CD14-positive monocyte (primary cell): ENCODE data around the gene HMX3. TPM values are rescaled to one million over a fixed set of nuclear protein-coding genes. Genes with fewer than 3 reads are reported as not detected.

Experiments used
- DNase-seq, 3 donors: peaks; one replicate each; pipeline ENCODE4 v3.0.0-alpha.2; 2011 to 2022
- H2AFZ ChIP-seq: 2 replicates; pipeline ENCODE4 v1.6.0; 2012; ENCODE audit warnings: mild to moderate bottlenecking, low read depth, low read length, inconsistent platforms; ENCODE audit not compliant: insufficient read depth, poor library complexity, severe bottlenecking
- H3K27ac ChIP-seq, 2 donors: 1 replicate in 1 of 2; 2 replicates in 1 of 2; pipeline ENCODE4 v1.5.1; 2012 to 2013; ENCODE audit warnings: low read length in 2 of 2, control low read depth in 1 of 2, inconsistent platforms in 1 of 2, low read depth in 1 of 2, mild to moderate bottlenecking in 1 of 2
- H3K27me3 ChIP-seq, 2 donors: one replicate each; pipeline versions ENCODE4 v1.6.0 to v1.6.1; 2011 to 2013; ENCODE audit warnings: low read length in 2 of 2; ENCODE audit not compliant: control insufficient read depth in 2 of 2, insufficient read depth in 2 of 2
- H3K36me3 ChIP-seq, 2 donors: replicated peaks in 1 of 2; 1 replicate in 1 of 2; 2 replicates in 1 of 2; pipeline versions ENCODE4 v1.5.1 to v1.6.1; 2012 to 2013; ENCODE audit warnings: low read length in 2 of 2, control low read depth in 1 of 2, inconsistent platforms in 1 of 2, mild to moderate bottlenecking in 1 of 2; ENCODE audit not compliant: insufficient read depth in 2 of 2, control insufficient read depth in 1 of 2
- H3K4me1 ChIP-seq, 2 donors: 1 replicate in 1 of 2; 2 replicates in 1 of 2; pipeline versions ENCODE4 v1.5.1 to v1.6.1; 2012 to 2013; ENCODE audit warnings: low read length in 2 of 2, control low read depth in 1 of 2, inconsistent platforms in 1 of 2, mild to moderate bottlenecking in 1 of 2, moderate library complexity in 1 of 2; ENCODE audit not compliant: insufficient read depth in 2 of 2, control insufficient read depth in 1 of 2
- H3K4me2 ChIP-seq: replicated peaks from 2 replicates; pipeline ENCODE3; 2012; ENCODE audit warnings: low read length, moderate library complexity, mild to moderate bottlenecking; ENCODE audit not compliant: poor library complexity, severe bottlenecking; ENCODE audit errors: extremely low read depth
- H3K4me3 ChIP-seq, 3 experiments: fragments of 200-600 bp in 1 of 3; sonication (generic) in 1 of 3; replicated peaks in 1 of 3; 1 replicate in 2 of 3; 2 replicates in 1 of 3; pipeline ENCODE4 v1.5.1; 2011 to 2013; ENCODE audit warnings: low read length in 3 of 3, mild to moderate bottlenecking in 3 of 3, control low read depth in 2 of 3, low read depth in 2 of 3, inconsistent platforms in 1 of 3, moderate library complexity in 1 of 3
- H3K79me2 ChIP-seq: 2 replicates; pipeline ENCODE4 v1.6.0; 2012; ENCODE audit warnings: mild to moderate bottlenecking, control low read depth, inconsistent platforms, low read length, moderate library complexity; ENCODE audit not compliant: insufficient read depth
- H3K9ac ChIP-seq: 2 replicates; pipeline ENCODE4 v1.6.0; 2017; ENCODE audit warnings: low read length, mild to moderate bottlenecking; ENCODE audit not compliant: insufficient read depth, poor library complexity, severe bottlenecking
- H3K9me3 ChIP-seq, 2 donors: replicated peaks in 1 of 2; 1 replicate in 1 of 2; 2 replicates in 1 of 2; pipeline versions ENCODE4 v1.5.1 to v1.6.1; 2012 to 2013; ENCODE audit warnings: low read length in 2 of 2, control low read depth in 1 of 2; ENCODE audit not compliant: control insufficient read depth in 1 of 2, insufficient read depth in 1 of 2
- H4K20me1 ChIP-seq: 2 replicates; pipeline ENCODE4 v1.6.0; 2012; ENCODE audit warnings: mild to moderate bottlenecking, low read length, control low read depth, moderate library complexity; ENCODE audit not compliant: insufficient read depth
- H3K27ac Mint-ChIP-seq, 7 donors: one replicate each; pipeline ENCODE4 v1.8.0; 2020; ENCODE audit warnings: mild to moderate bottlenecking in 7 of 7, mixed read lengths in 7 of 7, moderate library complexity in 6 of 7, inconsistent platforms in 2 of 7
- H3K27me3 Mint-ChIP-seq, 3 donors: one replicate each; pipeline ENCODE4 v1.8.0; 2021 to 2022; ENCODE audit warnings: low read depth in 3 of 3, mild to moderate bottlenecking in 3 of 3, mixed read lengths in 3 of 3, moderate library complexity in 3 of 3, inconsistent platforms in 1 of 3
- H3K36me3 Mint-ChIP-seq, 2 donors: one replicate each; pipeline ENCODE4 v1.8.0; 2020; ENCODE audit warnings: mixed read lengths in 2 of 2, inconsistent platforms in 1 of 2, mild to moderate bottlenecking in 1 of 2
- H3K4me1 Mint-ChIP-seq: one replicate; pipeline ENCODE4 v1.8.0; 2020; ENCODE audit warnings: mild to moderate bottlenecking, mixed read lengths
- H3K4me3 Mint-ChIP-seq, 2 donors: one replicate each; pipeline ENCODE4 v1.8.0; 2020; ENCODE audit warnings: mild to moderate bottlenecking in 2 of 2, mixed read lengths in 2 of 2, moderate library complexity in 1 of 2
- H3K9me3 Mint-ChIP-seq, 7 donors: one replicate each; pipeline ENCODE4 v1.8.0; 2020 to 2022; ENCODE audit warnings: mixed read lengths in 7 of 7, mild to moderate bottlenecking in 6 of 7, moderate library complexity in 6 of 7, inconsistent platforms in 2 of 7
- CTCF ChIP-seq: fragments of 200-600 bp; IDR thresholded peaks from one replicate; pipeline ENCODE4 v1.8.0; 2022; ENCODE audit warnings: antibody characterized with exemption, mild to moderate bottlenecking
- WGBS: methylation state at CpG from one replicate; pipeline ENCODE4 v1.1.5; 2013; ENCODE audit warnings: missing lambda C conversion rate; ENCODE audit not compliant: insufficient coverage; 5-methylcytosine and 5-hydroxymethylcytosine counted together
- intact Hi-C, 2 donors: fragments of 100-400 bp; cut with micrococcal nuclease; formaldehyde crosslinking; loops; one replicate each; pipeline versions ENCODE4 v1.15.0 to v1.15.1; 2023
- polyA plus RNA-seq, 3 donors: library from polyadenylated mRNA; depleted of rRNA in 1 of 3; unstranded in 2 of 3; stranded (reverse) in 1 of 3; fragments of 300-500 nt in 2 of 3; fragments of >200 nt in 1 of 3; fragmentation: Illumina TruSeq in 2 of 3; gene quantifications; 1 replicate in 2 of 3; 2 replicates in 1 of 3; pipeline ENCODE4 v1.2.3, GENCODE V29; 2012 to 2021

The HMX3 gene
- polyA plus RNA-seq, 3 donors, result not detected

- H3K36me3 ChIP-seq, result no peaks in the 10 kb centered on the region
- no peak overlapping the region for H3K4me3 ChIP-seq
- H3K9ac ChIP-seq, result no peak overlapping the region
- no peak overlapping the region for H3K4me2 ChIP-seq
- H3K9me3 ChIP-seq, result no peaks in the 10 kb centered on the region
- Mint-ChIP-seq H3K9me3 (peaks cover 0 to 10% (median 5%) of the 10 kb centered on the region in 7 donors), H3K36me3 (no peaks in the 10 kb centered on the region), H3K27me3 (peaks cover 0 to 2% (median 1%) of the 10 kb centered on the region in 3 donors), H3K4me1 (no peaks in the 10 kb centered on the region), H3K27ac (no peak overlapping the region), H3K4me3 (no peak overlapping the region)
- no peak overlapping the region for H3K27ac ChIP-seq
- no peaks in the 10 kb centered on the region for H3K4me1 ChIP-seq
- TF ChIP-seq CTCF, result no peak
- no peaks in the 10 kb centered on the region for H3K79me2 ChIP-seq
- no peaks in the 10 kb centered on the region for H4K20me1 ChIP-seq
- intact Hi-C loops, result no loop called here
- no CpG with 5 or more reads among the region's 4 CpGs for WGBS
- no peak overlapping the region for H2AFZ ChIP-seq
- no peak for DNase-seq
- H3K27me3 ChIP-seq, result no peaks in the 10 kb centered on the region
Observed at GRCh38 chr10:123087348-123087747, 48.4 kb upstream of the HMX3 start.

- Mint-ChIP-seq H3K36me3 (no peaks in the 10 kb centered on the region), H3K4me3 (no peak overlapping the region), H3K27me3 (peaks cover 0 to 2% (median 1%) of the 10 kb centered on the region in 3 donors), H3K27ac (no peak overlapping the region), H3K9me3 (peaks cover 0 to 10% (median 5%) of the 10 kb centered on the region in 7 donors), H3K4me1 (no peaks in the 10 kb centered on the region)
- WGBS, result 100% methylated on average over 1 of the region's 3 CpGs
- H3K27ac ChIP-seq, result no peak overlapping the region
- no peaks in the 10 kb centered on the region for H4K20me1 ChIP-seq
- no peak for TF ChIP-seq CTCF
- no peak overlapping the region for H3K4me3 ChIP-seq
- DNase-seq, result no peak
- no peaks in the 10 kb centered on the region for H3K36me3 ChIP-seq
- no peaks in the 10 kb centered on the region for H3K9me3 ChIP-seq
- no peaks in the 10 kb centered on the region for H3K27me3 ChIP-seq
- no peak overlapping the region for H3K9ac ChIP-seq
- intact Hi-C loops, result no loop called here
- no peak overlapping the region for H3K4me2 ChIP-seq
- no peaks in the 10 kb centered on the region for H3K79me2 ChIP-seq
- H3K4me1 ChIP-seq, result no peaks in the 10 kb centered on the region
- H2AFZ ChIP-seq, result no peak overlapping the region
Observed at GRCh38 chr10:123087786-123088185, 48.0 kb upstream of the HMX3 start.
